ENCODE results near the gene INTS7. TPM values are rescaled to one million over a fixed set of nuclear protein-coding genes. Genes with fewer than 3 reads are reported as not detected.

The INTS7 gene
- total RNA-seq, 1 donor from 2014 or later, result 19.1 TPM

DNA sequence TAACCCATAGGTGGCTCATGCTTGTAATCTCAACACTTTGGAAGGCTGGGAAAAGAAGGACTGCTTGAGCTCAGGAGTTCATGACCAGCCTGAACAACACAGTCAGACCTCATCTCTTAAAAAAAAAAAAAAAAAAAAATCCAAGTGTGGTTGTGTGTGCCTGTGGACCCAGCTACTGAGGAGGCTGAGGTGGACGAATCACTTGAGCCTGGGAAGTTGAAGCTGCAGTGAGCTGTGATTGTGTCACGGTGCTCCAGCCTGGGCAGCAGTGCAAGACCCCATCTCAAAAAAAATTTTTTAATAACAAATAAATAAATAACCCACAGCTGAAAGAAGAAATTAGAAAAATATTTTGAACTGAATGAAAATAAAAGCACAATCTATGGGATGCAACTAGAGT lies 13.8 kb downstream of the INTS7 start:
- H3K4me1 Mint-ChIP-seq, result no peaks in the 10 kb centered on the region

GRCh38 chr1:212020975-212021374 lies 14.4 kb downstream of the INTS7 start:
- CTCF ChIA-PET, result no interaction called here
- H3K9me3 Mint-ChIP-seq, result peaks cover 2% of the 10 kb centered on the region
- POLR2A ChIA-PET, result no interaction called here
- DNase-seq (no peak), ATAC-seq (ENCODE audit: low read depth) (no peak)
- TF ChIP-seq CTCF (IDR thresholded peaks at IDR 0.05), result no peak
- intact Hi-C loops (cut with micrococcal nuclease), result no loop called here
- H3K27ac Mint-ChIP-seq, result no peak overlapping the region
- peaks cover 34% of the 10 kb centered on the region for H3K36me3 Mint-ChIP-seq (ENCODE audit: low read depth)
- H3K4me1 Mint-ChIP-seq, result no peaks in the 10 kb centered on the region
- H3K4me3 Mint-ChIP-seq, result no peak overlapping the region
- no peaks in the 10 kb centered on the region for H3K27me3 Mint-ChIP-seq

More for the DNA sequence above, 13.8 kb downstream of the INTS7 start:
- no peak for DNase-seq
- intact Hi-C loops (cut with micrococcal nuclease), result no loop called here
- no peak for TF ChIP-seq CTCF (IDR thresholded peaks at IDR 0.05)
- ChIA-PET CTCF (interaction anchor here (0.9 kb wide), 1 partner anchor 8 kb away, joined by 3 read pairs; no protein-coding TSS in a partner anchor), POLR2A (no interaction called here)
- no peak for ATAC-seq (ENCODE audit: low read depth)
- Mint-ChIP-seq H3K27me3 (no peaks in the 10 kb centered on the region), H3K36me3 (ENCODE audit: low read depth) (peaks cover 30% of the 10 kb centered on the region), H3K9me3 (peaks cover 2% of the 10 kb centered on the region), H3K4me3 (no peak overlapping the region), H3K27ac (no peak overlapping the region)

DNA sequence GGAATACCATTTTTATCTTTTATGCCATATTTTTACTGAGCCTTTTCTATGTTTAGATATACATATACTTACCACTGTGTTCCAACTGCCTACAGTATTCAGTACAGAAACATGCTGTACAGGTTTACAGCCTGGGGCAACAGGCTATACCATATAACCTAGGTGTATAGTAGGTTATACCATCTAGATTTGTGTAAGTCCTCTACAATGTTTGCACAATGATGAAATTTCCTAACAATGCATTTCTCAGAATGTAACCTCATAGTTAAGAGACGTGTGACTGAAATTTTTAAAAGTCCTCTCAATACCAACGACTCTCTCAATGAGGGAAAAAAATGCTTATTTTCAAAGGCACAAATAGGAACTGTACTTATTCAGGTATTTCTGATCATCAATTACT lies 21.7 kb downstream of the INTS7 start:
- no peaks in the 10 kb centered on the region for H3K4me1 Mint-ChIP-seq
- H3K9me3 Mint-ChIP-seq, result no peaks in the 10 kb centered on the region
- ATAC-seq (ENCODE audit: low read depth) (no peak), DNase-seq (no peak)
- no peak overlapping the region for H3K27ac Mint-ChIP-seq
- no peak overlapping the region for H3K4me3 Mint-ChIP-seq
- ChIA-PET POLR2A (no interaction called here), CTCF (interaction anchor here (0.8 to 1.8 kb wide), 8 partner anchors 8 to 442 kb away, joined by 3 to 11 read pairs (median 6); partner anchors contain the start of genes DTL and INTS7)
- peaks cover 29% of the 10 kb centered on the region for H3K36me3 Mint-ChIP-seq (ENCODE audit: low read depth)
- TF ChIP-seq CTCF (IDR thresholded peaks at IDR 0.05), result no peak
- H3K27me3 Mint-ChIP-seq, result no peaks in the 10 kb centered on the region
- intact Hi-C loops (cut with micrococcal nuclease), result no loop called here

DNA sequence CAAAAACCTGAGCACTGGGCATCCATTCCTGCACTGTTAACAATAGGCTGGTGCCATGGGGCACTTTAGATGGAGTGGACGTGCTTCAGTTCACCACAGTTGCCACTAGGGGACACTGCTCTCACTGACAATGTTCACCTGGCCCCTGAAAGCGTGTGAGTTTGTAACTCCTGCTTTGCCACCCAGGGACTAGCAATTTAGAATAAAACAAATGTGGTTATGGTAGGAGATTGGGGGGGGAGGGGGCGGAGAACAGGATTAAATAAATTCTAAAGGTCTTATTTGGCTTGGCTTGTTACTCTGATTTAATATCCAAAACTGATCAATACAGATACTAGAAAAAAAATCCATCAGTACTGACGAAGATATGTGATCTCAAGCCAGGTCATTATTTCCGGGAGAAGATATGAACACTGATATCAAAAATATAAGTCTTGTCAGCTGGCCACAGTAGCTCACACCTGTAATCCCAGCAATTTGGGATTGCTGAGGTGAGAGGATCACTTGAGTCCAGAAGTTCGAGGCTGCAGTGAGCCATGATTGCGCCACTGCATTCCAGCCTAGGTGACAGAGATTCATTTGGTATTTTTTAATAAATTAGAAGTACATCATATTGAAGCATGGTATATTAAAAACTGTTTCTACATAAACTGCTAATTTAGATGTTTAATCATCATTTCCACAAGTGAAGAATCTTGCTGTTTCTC lies 23.2 kb downstream of the INTS7 start:
- Mint-ChIP-seq H3K9me3 (no peaks in the 10 kb centered on the region), H3K36me3 (ENCODE audit: low read depth) (peaks cover 34% of the 10 kb centered on the region), H3K4me3 (no peak overlapping the region), H3K27me3 (no peaks in the 10 kb centered on the region), H3K27ac (no peak overlapping the region), H3K4me1 (no peaks in the 10 kb centered on the region)
- TF ChIP-seq CTCF (IDR thresholded peaks at IDR 0.05), result peak; percentile 64
- intact Hi-C loops (cut with micrococcal nuclease), result loop anchor here (1.0 kb wide), 5 partner anchors 23 to 444 kb away; partner anchors contain the start of genes DTL and INTS7
- ChIA-PET POLR2A (no interaction called here), CTCF (interaction anchor here (0.8 to 1.8 kb wide), 8 partner anchors 17 to 443 kb away, joined by 3 to 11 read pairs (median 4); partner anchors contain the start of genes DTL and INTS7)
- ATAC-seq (ENCODE audit: low read depth) (peak; percentile 99), DNase-seq (no peak)

- Mint-ChIP-seq H3K9me3 (no peaks in the 10 kb centered on the region), H3K27ac (no peak overlapping the region), H3K27me3 (no peaks in the 10 kb centered on the region), H3K4me1 (no peaks in the 10 kb centered on the region), H3K4me3 (no peak overlapping the region), H3K36me3 (ENCODE audit: low read depth) (peaks cover 32% of the 10 kb centered on the region)
- no peak for TF ChIP-seq CTCF (IDR thresholded peaks at IDR 0.05)
- intact Hi-C loops (cut with micrococcal nuclease), result no loop called here
- no peak for DNase-seq
- CTCF ChIA-PET, result interaction anchor here (0.8 to 1.9 kb wide), 4 partner anchors 10 to 446 kb away, joined by 3 to 10 read pairs (median 4); no protein-coding TSS in a partner anchor
- no peak for ATAC-seq (ENCODE audit: low read depth)
- POLR2A ChIA-PET, result no interaction called here
Measured at GRCh38 chr1:212010004-212010403, 25.4 kb downstream of the INTS7 start.

Measured in activated B cell treated with CpG ODN at 0.5 μM for 24 hours (primary cell).